HG02943 (cell line): ENCODE results near the gene NMNAT3.

ENCODE experiments used
- ATAC-seq: cut with Tn5 transposase; IDR thresholded peaks from one replicate; pipeline ENCODE4 v1.9.1; 2021; ENCODE audit warnings: mild to moderate bottlenecking, low read depth, moderate library complexity; ENCODE audit not compliant: unreplicated experiment

The NMNAT3 gene

GRCh38 chr3:139677388-139678155 is at the start of gene NMNAT3:
Gene NMNAT3 (minus strand): TSS chr3:139677972. CDS start chr3:139627724, 50,248 bp downstream.
- ATAC-seq, result peak; percentile 95

- no peak for ATAC-seq
These were observed 43.6 kb upstream of the NMNAT3 start for GRCh38 chr3:139721370-139721769.

GRCh38 chr3:139718415-139718814 is 40.6 kb upstream of the NMNAT3 start:
- no peak for ATAC-seq

GRCh38 chr3:139716908-139717485 is 39.2 kb upstream of the NMNAT3 start:
- ATAC-seq, result no peak

- no peak for ATAC-seq
These were observed 38.1 kb upstream of the NMNAT3 start for GRCh38 chr3:139715743-139716360.

- no peak for ATAC-seq
These were observed 37.4 kb upstream of the NMNAT3 start for GRCh38 chr3:139715166-139715565.

GRCh38 chr3:139710212-139710611 is 32.4 kb upstream of the NMNAT3 start:
- no peak for ATAC-seq

GRCh38 chr3:139705631-139706030 is 27.9 kb upstream of the NMNAT3 start:
- ATAC-seq, result no peak

GRCh38 chr3:139696314-139696604 is 18.5 kb upstream of the NMNAT3 start:
- ATAC-seq, result no peak

- no peak for ATAC-seq
These were observed 17.9 kb upstream of the NMNAT3 start for GRCh38 chr3:139695426-139696313.

- no peak for ATAC-seq
These were observed 17.2 kb upstream of the NMNAT3 start for GRCh38 chr3:139695007-139695406.

- ATAC-seq, result no peak
These were observed 16.8 kb upstream of the NMNAT3 start for GRCh38 chr3:139694542-139694941.

- no peak for ATAC-seq
These were observed 13.8 kb upstream of the NMNAT3 start for GRCh38 chr3:139691619-139692018.

- no peak for ATAC-seq
These were observed 12.0 kb upstream of the NMNAT3 start for GRCh38 chr3:139689708-139690228.

- no peak for ATAC-seq
These were observed 11.3 kb upstream of the NMNAT3 start for GRCh38 chr3:139689122-139689521.

GRCh38 chr3:139687431-139687830 is 9.7 kb upstream of the NMNAT3 start:
- no peak for ATAC-seq

- no peak for ATAC-seq
These were observed 8.9 kb upstream of the NMNAT3 start for GRCh38 chr3:139686624-139687023.

- ATAC-seq, result no peak
These were observed 8.4 kb upstream of the NMNAT3 start for GRCh38 chr3:139686206-139686605.

- ATAC-seq, result no peak
These were observed 1.5 kb upstream of the NMNAT3 start for GRCh38 chr3:139679220-139679775.

GRCh38 chr3:139676632-139677387 is 962 bp downstream of the NMNAT3 start:
- no peak for ATAC-seq
